HG03565 (cell line): Measurements from ENCODE around the gene GRAP2.
"Not testable (repeated sequence)": the region's sequence is repeated elsewhere in the genome, so short reads cannot be mapped to it uniquely, and the experiment has no call there.

Source experiments
- ATAC-seq: cut with Tn5 transposase; IDR thresholded peaks from one replicate; pipeline ENCODE4 v1.9.1; 2021; ENCODE audit warnings: mild to moderate bottlenecking, moderate library complexity; ENCODE audit not compliant: unreplicated experiment

The GRAP2 gene

DNA sequence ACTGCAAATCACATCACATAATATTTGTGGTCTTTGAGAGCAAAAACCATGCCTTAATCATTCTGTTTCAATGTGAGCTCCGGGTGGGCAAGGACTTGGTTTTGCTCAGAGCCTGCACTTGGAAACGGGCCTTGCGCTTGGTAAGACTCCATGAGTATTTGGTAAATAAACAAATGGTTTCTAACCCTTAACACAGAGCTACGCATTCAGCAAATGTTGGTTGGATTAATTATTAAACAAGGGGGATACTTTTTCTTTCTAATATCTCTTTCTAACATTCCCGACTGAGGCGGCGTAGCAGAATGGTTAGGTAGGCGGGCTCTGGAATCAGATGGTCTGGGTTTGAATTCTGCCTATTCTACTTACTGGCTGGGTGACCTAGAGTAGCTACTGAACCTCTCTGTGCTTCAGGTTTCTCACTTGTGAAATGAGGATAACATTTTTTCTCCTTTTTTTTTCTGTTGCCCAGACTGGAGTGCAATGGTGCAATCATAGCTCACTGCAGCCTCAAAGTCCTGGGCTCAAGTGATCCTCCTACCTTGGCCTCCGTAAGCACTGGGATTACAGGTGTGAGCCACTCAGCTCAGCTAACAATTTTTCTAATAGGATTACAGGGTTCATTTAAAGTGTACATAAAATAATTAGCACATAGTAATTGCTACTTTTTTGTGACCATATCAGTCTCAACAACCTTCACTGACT lies 90.4 kb downstream of the GRAP2 start:
- ATAC-seq = no peak

DNA sequence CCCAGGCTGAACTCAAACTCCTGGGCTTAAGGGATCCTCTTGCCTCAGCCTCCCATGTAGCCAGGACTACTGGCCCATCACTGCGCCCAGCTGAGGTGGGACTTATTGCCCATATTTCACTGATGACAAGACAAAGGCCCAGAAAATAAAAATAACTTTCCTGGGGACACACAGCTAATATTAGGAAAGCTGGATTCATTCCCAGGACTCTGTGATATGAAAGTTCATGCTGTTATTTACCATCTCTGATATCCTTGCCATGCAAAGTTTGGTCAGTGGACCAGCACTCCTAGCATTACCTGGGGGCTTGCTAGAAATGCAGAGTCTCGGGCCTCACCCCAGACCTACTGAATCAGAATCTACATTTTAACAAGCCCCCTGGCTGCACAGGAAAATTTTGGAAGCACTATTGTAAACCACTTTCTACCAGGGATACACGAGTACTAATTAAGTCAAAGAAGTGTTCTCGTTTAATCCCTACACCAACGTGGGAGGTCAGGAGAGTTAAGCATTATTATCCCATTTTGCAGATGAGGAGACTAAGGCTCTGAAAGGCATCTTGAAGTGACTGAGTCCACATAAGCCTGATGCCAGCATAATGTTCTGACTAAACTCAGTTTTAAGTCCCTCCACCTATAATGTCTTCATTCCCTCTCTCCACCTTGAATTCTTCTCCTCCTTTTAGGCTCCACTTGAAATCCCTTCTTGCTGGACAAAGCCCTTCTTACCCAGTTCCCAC lies 91.4 kb downstream of the GRAP2 start:
- no peak for ATAC-seq

DNA sequence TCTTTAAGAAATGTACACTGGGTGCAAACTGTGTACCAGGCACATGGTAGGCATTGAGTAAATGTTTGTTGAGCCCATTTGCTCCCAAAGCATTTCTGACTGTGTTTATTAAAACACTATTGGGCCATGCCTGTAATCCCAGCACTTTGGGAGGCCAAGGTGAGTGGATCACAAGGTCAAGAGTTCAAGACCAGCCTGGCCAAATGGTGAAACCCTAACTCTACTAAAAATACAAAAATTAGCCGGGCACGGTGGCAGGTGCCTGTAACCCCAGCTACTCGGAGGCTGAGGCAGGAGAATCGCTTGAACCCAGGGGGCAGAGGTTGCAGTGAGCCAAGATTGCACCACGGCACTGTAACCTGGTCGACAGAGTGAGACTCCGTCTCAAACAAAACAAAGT lies 92.0 kb downstream of the GRAP2 start:
- not testable (repeated sequence) for ATAC-seq

DNA sequence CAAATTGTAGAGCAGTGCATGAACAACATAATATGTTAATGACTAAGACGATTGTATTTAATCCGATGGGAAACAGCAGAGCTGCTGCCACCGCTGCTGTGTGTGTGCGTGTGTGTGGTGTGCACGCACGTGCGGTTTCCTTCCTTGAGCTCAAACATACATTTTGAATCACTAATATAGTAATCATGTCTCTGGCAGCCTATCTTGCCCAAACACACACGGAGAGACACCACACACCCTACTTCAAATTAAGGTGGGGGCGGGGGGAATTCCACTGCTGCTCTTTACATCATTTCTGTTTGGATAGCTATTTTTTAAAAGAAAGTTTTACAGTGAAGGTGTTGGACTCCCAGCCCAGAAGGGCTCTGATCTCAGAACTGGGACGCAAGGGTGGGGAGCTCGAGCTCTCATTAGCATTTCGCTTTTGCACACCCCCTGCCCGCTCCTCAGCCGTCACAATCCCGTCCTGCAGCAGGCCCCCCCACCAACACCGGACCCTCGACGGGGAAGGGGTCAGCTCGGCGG lies 93.2 kb downstream of the GRAP2 start:
- no peak for ATAC-seq

DNA sequence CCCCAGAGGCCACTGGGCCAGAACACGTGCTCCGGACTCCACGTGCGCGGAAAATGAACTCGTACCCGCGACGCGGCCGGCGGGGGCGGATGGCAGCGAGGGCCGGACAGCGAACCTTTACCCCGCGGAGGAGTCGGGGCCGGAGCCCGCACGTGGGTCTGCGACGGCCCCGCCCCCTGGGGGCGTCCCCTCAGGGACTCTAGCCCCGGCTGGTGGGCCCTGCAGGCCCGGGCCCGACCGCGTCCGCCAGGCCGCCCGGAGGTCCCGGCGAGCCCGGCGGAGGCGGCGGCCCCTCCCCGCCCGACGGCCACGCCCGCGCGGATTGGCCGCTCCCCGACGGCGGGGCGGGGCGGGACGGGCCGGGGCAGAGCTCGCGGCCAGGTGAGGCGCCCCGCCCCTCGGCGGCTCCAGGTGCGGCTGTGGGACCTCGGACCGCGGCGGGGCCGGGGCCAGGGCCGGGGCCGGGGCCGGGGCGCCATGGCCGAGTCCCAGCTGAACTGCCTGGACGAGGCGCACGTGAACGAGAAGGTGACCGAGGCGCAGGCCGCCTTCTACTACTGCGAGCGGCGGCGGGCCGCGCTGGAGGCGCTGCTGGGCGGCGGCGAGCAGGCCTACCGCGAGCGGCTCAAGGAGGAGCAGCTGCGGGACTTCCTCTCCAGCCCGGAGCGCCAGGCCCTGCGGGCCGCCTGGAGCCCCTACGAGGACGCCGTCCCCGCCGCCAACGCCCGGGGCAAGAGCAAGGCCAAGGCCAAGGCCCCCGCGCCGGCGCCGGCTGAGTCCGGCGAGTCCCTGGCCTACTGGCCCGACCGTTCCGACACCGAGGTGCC lies 93.9 kb downstream of the GRAP2 start, which contains the start of gene FAM83F:
Gene FAM83F, plus strand, starts transcription at position 389 of the 827 bp plus-strand sequence. Its CDS starts 89 bp downstream, at position 478.
- no peak for ATAC-seq

DNA sequence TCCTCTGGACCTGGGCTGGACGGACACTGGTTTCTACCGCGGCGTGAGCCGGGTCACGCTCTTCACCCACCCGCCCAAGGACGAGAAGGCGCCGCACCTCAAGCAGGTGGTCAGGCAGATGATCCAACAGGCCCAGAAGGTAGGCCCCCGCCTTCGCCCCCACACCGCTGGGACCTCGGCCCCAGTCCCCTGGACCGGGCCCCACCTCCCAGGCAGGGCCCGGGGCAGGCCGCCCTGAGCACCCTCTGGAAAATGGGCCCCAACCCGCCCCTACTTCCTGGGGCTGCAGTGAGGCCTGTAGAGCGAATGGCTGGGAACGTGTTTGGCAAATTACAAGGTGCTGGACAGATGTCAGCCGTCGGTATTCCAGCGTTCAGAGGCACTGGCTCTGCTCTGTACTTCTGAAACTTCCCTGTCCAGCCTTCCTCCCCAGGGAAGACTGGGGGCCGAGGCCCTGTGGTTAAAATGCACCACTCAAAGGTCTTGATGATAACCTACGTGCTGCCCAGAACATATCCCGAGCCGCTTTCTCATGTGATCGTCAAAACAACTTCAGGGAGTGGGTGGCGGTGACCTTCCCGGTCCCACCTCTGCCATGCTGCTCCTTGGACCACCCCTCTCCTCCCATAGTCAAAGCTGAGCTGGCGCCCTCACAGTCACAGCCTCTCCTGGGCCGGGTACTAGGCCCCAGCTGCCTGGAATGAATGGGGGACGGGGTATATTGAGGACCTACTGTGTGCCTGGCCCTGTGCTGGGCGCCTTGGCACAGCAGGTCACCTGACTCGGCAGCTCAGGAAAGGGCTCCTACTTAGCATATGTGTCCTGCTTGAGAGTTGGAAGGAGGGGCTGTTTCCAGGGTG lies 94.7 kb downstream of the GRAP2 start:
- ATAC-seq = no peak

DNA sequence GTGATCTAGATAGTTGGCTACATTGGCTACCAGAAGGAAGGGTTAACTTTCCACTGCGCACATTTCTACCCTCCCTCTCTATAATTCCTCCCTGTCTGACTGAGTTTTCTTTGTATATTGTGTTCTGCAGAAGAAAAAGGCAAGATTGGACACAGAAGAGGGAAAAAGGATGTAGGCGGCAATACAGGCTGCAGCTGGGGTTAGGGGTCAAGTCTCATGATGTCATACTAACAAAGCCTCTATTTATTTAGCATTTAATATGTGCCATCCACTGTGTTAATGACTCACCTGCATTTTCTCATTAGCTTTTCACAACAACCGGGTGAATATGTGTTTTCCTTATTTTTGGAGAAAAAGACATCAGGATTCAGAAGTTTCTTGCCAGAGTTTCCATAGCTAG lies 95.8 kb downstream of the GRAP2 start:
- no peak for ATAC-seq

DNA sequence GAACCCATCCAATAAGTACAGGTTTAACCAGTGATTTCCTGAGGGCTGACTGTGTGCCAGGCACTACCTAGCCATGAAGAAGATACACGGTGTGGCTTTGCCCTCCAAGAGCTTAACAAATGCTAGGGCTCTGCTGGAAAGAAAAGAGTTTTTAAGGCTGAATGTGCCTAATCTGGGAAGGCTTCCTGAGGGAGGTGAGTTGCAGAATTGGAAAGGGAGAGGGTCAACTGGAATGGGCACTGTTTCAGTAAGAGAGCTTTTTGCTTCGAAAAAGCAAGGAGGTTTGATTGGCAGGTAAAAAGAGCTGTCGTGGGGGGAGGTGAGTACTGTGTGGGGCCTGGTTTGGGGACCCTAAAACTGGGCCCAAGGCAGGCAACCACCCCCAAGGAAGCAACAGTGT lies 96.5 kb downstream of the GRAP2 start:
- ATAC-seq = no peak

DNA sequence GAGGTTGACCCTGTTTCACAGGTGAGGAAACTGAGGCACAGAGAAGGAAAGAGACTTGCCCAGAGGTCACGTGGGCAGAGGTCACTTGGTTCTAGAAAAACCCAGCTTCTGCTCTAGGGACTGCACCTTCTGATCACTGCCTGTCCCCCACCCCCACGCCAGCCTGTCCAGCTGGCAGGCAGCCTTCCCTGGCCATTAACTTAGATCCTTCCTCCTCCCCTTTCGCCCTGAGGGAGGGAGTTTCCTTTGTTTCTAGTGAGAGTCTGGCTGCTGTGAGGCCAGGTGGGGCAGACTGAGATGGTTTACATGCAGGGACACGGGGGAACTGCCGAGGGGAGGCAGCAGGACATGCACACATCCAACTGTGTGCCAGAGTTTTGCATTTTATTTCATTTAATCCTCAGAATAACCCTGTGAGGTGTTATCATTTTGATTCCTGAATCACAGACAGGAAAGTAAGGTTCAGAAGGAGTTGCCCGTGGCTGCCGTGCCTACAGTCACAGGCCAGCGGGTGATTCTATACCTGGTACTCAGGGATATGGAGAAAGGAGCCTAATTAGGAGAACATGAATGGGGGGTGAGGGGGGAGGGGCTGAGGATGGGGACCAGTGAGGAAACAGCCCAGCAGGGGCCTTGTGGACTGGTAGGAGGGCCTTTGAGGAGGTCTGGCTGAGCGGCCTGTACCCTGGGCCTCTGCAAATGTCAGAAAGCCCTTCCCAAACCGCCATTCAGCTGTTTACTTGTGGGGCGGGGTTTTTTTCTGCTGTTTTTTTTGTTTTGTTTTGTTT lies 97.2 kb downstream of the GRAP2 start:
- ATAC-seq = no peak

DNA sequence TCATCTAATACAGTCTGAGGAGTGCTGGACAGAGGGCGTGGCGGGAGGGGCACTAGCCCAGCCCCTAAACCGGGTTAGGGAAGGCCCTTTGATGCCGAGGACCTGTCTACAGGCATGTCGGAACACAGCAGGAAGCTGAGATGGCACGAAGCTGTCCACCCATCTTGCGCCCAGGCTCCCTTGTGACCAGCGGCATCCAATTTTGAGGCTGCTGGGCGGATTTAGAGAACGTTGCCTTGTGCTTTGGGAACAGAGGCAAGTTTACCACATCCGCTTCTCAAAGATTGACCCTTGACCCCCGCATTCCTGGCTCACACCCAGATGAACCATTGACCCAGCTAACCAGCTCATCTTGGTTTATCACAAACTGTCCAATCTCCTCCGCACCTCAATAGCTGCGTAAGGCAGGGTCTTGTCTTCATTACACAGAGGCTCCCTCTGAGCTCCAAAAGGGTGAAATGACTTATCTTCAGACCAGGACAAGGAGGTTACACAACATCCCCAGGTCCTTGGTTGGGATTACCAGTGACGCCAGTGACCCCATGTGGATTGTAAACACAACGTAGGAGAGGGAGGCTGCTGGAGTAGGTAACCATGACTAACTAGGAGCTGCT lies 98.4 kb downstream of the GRAP2 start:
- no peak for ATAC-seq

DNA sequence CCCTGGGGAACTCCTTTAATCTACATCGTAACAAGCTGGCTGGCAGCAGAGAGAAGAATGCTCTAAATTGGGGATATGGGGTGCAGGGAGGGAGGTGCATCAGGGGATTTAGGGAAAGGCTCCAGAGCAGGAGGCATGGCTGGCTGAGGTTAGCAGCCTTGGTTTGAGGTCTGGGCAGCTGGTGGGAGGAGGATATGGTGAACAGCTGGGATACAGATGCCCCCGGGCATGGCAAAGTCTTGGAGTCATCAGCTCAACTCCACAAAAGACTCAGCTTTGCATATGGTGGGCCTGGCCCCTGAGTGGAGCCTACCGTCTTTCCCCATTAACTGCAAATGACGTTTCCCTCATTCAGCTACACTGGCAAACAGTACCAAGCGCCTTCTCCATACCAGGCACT lies 99.3 kb downstream of the GRAP2 start:
- no peak for ATAC-seq

DNA sequence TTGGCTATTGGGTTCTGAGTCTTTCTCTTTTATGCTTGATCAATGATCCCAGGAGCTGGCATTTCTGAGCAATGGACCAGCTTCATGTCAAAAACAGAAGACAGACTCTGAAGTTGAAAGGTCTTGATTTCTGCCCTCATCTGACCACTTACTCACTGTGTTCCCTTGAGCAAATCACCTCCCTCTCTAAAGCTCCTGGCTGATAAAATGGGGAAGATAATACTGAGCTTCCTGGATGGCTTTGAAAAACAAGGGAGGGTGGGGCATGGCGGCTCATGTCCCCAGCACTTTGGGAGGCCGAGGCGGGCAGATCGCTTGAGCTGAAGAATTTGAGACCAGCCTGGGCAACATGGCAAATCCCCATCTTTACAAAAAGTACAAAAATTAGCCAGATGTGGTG lies 100.2 kb downstream of the GRAP2 start:
- no peak for ATAC-seq

DNA sequence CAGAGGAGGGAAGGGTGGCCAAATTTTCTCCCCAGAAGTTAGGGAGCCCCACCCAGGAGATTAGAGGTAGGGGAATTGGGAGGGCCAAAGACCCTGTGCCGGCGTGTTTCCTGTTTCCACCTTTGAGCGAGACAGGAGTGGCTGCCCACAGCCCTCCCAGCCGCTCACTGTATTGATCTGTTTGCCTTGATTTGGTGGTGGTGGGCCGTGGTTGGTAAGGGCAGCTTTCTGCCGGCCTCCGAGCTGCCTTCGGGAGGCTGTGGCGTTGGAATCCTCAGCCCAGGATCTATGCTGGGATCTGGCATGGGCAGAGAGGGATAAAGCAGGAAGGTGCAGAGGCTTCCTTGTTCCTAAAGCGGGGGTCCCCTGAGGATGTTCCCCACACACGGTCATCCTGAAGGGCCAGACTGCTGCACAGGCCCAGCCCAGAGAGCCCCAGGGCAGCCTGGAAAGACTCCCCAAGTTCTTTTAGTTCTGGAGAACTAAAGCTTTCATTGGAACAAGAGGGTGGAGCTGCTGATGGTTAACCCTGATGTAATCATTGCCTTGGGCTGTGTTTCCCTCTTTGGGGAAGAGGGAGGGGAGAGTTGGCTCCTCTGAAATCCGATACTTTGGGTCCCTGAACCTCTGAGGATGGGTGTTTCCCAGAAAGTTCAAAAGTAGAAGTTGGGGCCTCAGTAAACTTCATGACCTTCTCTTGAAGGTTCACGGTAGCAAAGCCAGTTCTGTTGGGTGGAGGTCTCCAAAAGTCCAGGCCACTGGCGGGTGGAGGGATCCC lies 101.1 kb downstream of the GRAP2 start:
- ATAC-seq = no peak

DNA sequence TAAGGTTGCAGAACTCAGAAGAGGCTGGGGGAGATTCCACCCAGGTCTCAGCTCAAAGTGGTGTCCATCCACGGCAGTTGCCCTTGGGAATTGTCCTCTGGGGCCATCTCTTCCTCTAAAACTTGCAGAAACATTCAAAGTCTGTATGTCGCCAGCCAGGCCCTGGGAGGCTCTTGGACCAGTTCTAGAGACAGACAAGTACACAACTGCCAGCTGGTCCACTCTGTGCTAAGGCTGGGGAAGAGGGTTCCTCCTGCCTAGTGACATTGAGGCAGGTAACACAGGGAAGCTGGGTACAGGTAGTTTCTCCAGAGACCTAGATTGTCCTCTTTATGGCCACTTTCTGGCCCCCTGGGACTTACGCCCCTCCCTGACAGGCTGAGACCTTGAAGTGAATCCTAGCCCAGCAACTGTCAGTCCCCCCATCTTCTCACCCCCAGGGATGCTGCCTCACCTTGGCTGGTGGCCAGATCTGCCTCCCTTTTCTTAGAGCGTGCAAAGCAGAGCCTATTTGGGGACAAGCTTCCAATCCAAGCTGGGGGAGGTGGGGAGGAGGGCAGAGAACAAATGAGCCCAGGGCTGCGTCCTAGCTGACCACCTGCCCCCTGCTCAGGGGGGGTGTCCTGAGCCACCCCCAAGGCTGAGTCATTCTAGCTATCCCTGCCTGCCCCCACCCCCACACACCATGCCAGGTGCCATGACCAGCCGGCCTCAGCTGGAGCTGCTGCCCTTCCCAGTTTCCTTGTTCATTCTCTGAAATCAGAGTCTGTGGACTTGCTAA lies 102.2 kb downstream of the GRAP2 start:
- no peak for ATAC-seq

DNA sequence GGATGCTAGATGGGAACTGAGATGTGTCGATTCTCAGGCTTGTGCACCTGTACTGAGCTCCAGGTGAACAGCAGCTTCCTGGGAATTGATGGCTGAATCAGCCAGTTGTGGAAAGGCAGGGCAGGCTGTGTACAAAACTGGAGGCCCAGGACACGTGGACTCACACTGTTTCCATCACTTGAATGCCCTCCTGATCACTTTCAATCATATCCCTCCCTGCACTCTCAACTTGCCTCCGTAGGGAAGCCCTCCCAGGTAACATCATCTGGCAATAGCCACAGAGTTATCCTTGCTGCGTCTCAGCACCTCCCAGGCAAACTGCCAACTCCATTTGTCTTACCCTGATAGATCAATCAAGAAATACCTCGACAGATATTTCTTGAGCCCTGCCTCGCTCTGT lies 104.0 kb downstream of the GRAP2 start:
- ATAC-seq = no peak

DNA sequence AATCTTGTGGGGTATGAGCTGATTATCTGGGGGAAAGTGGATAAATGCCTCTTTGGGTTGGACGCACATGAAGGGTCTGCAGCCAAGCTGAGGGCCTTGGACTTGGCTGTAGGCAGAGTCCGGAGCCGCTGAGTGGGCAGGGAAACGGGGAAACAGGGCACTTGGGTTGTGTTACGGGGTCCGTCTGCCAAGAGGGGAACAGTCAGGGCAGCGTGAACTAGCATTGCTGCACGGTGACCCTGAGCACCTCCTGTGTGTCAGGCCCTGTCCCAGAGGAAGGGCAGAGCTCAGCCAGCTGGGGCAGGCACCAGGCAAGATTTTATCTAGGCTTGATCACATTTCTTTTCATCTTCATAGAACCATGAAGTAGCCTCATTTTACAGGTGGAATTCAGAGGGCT lies 105.8 kb downstream of the GRAP2 start:
- ATAC-seq = no peak

DNA sequence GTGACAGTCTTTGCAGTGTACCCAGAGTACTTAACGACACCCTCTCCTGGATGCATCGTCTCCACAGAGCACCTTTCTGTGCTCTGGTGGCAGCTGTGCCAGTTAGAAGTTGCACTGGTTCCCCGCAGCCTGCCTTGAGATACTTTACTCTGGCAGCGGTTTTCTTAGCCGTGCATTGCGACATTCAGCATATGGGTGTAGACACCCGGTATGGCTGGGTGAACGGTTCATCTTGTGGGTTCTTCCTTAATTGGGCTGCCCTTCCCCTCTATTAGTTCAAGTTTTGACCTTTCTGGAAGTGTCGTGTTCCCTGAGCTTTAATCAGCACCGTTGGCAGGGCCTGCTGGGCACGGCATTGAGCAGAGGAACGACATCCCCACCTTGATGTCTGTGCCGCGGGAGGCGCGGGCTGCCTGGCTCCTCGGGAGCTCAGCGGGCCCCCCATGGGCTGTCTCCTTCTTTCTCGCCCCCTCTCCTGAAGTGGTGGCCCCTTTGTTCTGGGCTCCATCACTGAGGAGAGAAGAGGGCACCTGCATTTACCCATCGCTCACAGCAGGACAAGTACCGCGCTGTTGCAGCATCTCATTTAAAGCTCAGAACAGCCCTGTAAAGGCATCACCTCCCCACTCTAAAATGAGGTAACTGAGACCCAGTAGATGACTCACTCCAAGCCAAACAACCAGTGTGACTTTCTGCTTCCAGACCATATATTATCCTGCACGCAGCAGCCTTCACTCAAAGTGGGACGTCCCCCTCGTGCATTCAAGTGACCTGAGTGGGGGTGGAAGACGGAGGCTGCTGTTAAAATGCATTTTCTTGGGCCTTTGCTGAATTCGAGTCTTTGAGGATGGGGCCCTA lies 107.2 kb downstream of the GRAP2 start:
- no peak for ATAC-seq
